ENCODE data around the gene ADAM30.
"Not testable (repeated sequence)": the region's sequence is repeated elsewhere in the genome, so short reads cannot be mapped to it uniquely, and the experiment has no call there.

Gene ADAM30

DNA sequence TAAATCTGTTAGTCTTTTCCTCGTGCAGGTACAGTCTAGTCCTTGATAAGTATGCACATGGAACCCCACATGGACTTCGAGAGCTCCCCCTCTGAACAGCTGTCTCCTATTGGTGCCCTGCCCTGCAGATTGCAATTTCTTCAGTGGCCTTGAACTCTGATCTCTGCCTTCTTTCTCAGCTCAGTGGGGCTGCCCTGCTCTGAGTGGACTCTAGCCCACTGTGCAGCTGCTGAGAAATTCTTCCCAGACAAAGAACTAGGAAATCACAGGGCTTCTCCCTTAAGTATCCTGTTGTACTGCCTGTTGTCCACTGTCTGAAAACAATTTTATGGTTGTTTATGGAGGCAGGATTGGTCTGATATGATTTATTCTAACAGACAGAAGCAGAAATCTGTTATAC, 38.2 kb downstream of the ADAM30 start:
- no peak for DNase-seq (ENCODE audit: low read depth, low spot score)
- TF ChIP-seq, protein P1, sequence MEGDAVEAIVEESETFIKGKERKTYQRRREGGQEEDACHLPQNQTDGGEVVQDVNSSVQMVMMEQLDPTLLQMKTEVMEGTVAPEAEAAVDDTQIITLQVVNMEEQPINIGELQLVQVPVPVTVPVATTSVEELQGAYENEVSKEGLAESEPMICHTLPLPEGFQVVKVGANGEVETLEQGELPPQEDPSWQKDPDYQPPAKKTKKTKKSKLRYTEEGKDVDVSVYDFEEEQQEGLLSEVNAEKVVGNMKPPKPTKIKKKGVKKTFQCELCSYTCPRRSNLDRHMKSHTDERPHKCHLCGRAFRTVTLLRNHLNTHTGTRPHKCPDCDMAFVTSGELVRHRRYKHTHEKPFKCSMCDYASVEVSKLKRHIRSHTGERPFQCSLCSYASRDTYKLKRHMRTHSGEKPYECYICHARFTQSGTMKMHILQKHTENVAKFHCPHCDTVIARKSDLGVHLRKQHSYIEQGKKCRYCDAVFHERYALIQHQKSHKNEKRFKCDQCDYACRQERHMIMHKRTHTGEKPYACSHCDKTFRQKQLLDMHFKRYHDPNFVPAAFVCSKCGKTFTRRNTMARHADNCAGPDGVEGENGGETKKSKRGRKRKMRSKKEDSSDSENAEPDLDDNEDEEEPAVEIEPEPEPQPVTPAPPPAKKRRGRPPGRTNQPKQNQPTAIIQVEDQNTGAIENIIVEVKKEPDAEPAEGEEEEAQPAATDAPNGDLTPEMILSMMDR (IDR thresholded peaks at IDR 0.05; ENCODE audit: low read depth, low read length), result no peak
- in situ Hi-C loops (cut with HindIII; ENCODE audit: low sequenced_read_pairs), result no loop called here
- H3K4me3 ChIP-seq (ENCODE audit: low read depth, low read length), result no peak overlapping the region

DNA sequence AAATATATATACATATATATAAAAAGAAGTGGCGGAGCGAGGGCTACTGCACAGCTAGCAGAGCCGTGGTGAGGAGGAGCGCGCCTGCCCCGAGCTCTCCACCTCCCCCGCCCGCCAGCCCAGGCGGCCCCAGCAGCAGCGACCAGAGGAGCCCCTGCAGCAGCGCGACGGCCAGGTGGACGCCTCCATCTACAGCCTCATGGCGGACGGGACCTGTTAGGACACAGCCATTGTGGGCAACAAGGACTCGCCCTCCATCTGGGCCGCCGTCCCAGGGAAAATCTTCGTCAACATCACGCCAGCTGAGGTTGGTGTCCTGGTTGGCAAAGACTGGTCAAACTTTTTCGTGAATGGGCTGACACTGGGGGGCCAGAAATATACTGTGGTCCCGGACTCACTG, 43.2 kb downstream of the ADAM30 start:
- TF ChIP-seq, protein P1 (IDR thresholded peaks at IDR 0.05; ENCODE audit: low read depth, low read length), result no peak

DNA sequence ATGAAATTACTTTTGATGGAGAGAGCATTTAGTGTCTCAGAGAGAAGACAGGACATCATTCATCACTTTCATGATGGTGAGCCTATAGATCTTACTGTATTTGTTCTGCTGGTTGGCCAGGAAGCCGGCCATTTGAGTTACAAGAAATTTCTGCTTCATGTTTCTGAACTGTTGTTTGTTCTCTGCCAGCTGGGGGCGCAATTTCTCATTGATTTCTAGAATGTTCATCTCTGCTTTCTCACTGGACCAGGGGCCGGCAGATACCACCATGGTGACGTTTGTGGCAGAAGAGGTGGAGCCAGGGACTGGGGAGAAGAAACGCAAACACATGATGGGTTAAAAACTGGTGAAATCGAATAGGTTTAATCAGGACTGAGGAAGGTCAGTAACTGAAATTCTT, 52.1 kb downstream of the ADAM30 start:
- in situ Hi-C loops (cut with HindIII; ENCODE audit: low sequenced_read_pairs); DNase-seq (ENCODE audit: low read depth, low spot score); H3K4me3 ChIP-seq (ENCODE audit: low read depth, low read length): not testable (repeated sequence)
- TF ChIP-seq, protein P1 (IDR thresholded peaks at IDR 0.05; ENCODE audit: low read depth, low read length), result peak; percentile 23

More for the DNA sequence above, 43.2 kb downstream of the ADAM30 start:
- no peak for DNase-seq (ENCODE audit: low read depth, low spot score)
- in situ Hi-C loops (cut with HindIII; ENCODE audit: low sequenced_read_pairs), result no loop called here
- H3K4me3 ChIP-seq (ENCODE audit: low read depth, low read length), result no peak overlapping the region
